NCI-H1417 (cell line): ENCODE measurements around the gene PARD3.

Experiments used
- DNase-seq, 3 experiments: peaks; one replicate each; lab custom pipeline; 2025; lab: John Stamatoyannopoulos, UW

The PARD3 gene

GRCh38 chr10:34348021-34348420 lies 467.1 kb downstream of the PARD3 start:
- DNase-seq, result no peak

GRCh38 chr10:34347131-34347530 lies 468.0 kb downstream of the PARD3 start:
- no peak for DNase-seq

GRCh38 chr10:34346516-34347100 lies 468.5 kb downstream of the PARD3 start:
- DNase-seq, result no peak

DNA sequence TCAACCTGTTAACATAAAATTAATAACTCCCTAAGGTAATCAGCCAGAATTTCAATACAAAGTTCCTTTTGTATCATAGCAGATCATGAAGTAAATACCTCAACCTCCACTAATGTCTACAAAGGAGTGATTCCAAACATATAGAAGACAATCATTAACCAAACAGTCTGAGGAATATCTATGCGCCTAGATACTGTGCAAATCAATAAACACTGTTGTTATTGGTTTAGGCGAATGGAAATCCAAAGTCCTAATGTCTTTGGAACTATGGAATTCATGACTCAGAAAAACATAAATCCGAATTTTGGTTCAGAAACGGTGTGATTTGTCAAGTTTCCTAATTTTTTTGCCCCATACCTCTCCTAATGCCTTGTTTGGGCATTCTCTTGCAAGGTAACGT lies 469.7 kb downstream of the PARD3 start:
- DNase-seq, result no peak

DNA sequence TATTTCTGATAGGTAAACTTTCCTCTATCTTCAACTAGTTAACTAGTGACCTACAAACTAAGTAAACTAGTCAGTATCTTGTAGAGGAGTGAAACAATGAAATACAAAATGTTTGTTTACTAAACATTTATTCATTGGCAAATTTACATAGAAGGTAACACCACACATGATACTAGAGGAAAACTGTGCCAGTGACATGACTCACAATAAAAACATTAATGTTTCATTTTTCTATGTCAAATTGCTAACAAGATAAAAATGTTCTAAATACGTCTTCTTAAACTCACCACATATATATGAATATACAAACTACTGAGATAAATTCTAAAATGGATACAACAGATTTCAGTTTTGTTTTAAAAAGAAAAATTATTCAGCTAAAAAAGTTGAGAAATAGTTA lies 471.3 kb downstream of the PARD3 start:
- DNase-seq, result no peak

- peak in 2 of 3 experiments; percentile 1 to 71 for DNase-seq
These were observed 473.6 kb downstream of the PARD3 start for GRCh38 chr10:34341473-34341872.

DNA sequence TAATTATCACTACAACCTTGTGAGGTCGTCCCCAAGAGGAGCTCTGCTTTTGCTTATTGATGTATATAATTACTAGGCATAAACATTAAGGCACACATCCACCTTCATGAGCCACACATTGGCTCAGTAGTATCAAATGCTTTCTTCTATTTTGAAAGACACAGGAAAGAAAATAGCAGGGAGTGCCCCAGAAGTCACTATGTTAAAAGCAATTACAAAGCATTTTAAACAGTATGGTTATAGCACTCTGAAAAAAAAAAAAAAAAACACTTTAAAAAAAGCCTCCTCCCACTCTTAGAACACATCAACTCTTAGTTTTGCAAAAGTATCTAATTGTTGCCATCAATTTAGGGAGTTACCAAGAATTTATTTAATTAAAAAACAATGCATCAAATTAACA lies 474.2 kb downstream of the PARD3 start:
- DNase-seq, result peak in 2 of 3 experiments; percentile 17 to 75

- DNase-seq, result no peak
These were observed 475.1 kb downstream of the PARD3 start for GRCh38 chr10:34339816-34340553.

GRCh38 chr10:34337917-34338316 lies 477.2 kb downstream of the PARD3 start:
- no peak for DNase-seq

- no peak for DNase-seq
These were observed 479.0 kb downstream of the PARD3 start for GRCh38 chr10:34335960-34336690.

GRCh38 chr10:34334908-34335307 lies 480.2 kb downstream of the PARD3 start:
- DNase-seq, result no peak

- no peak for DNase-seq
These were observed 481.6 kb downstream of the PARD3 start for GRCh38 chr10:34333513-34333912.

DNA sequence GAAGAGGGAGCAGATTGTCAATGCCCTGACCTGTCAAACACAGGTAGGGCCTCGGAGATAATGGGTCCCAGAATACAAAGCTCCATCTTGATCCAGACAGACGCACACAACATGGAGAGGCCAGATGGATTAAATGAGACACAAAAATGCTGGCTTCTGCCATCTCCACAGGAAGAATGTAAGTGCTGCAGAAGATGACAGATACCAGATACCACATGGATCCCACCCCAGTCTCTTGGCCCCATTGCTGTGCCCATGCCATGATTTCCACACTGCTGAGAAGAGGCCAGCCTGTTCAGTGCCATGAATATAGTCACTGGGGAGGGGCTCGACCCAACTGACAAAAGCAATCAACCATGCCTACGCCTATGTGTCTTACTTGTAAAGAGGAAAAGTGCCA lies 487.9 kb downstream of the PARD3 start:
- no peak for DNase-seq

DNA sequence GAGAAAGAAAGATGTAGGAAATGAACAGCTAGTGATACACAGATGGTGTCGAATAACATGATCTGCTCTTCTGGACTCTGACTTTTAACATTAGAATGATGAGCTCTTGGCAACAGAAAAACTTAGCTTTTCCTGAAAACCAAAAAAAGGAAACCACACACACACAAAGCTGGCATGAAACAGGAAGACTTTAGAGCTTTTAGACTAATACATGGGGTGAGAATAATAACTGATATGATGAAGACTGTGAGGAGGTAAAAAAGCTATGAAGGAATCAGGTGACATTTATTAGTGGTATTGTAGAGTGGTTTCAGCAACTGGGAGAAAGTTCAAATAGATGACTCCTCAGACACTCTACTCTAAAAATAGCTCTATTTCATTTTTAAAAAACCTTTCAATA lies 491.9 kb downstream of the PARD3 start:
- no peak for DNase-seq

- DNase-seq, result peak in 1 of 3 experiments; percentile 77
These were observed 494.8 kb downstream of the PARD3 start for GRCh38 chr10:34320265-34320664.

- peak; percentile 62 to 96 (median 78) for DNase-seq
These were observed 495.8 kb downstream of the PARD3 start for GRCh38 chr10:34319197-34319846.

- no peak for DNase-seq
These were observed 498.9 kb downstream of the PARD3 start for GRCh38 chr10:34316154-34316553.

GRCh38 chr10:34314457-34314856 lies 500.6 kb downstream of the PARD3 start:
- no peak for DNase-seq

DNA sequence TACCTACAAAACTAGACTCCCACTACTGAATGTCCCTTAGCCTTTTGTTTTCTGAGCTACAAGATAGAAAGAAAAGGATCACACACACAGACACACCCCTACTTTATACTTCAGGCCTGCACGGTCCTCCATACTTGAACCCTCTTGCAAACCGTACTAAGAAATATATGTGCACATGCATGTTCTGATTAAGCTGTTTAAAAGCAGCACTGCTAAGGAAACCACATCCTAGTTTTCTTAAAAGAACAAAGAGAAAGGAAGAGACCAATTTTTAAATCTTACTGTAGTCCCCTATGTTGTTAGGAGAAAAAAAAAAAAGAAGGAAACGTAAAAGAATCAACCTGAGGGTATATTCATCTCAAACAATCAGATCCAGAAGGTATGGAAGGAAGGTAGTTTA lies 501.2 kb downstream of the PARD3 start:
- no peak for DNase-seq

DNA sequence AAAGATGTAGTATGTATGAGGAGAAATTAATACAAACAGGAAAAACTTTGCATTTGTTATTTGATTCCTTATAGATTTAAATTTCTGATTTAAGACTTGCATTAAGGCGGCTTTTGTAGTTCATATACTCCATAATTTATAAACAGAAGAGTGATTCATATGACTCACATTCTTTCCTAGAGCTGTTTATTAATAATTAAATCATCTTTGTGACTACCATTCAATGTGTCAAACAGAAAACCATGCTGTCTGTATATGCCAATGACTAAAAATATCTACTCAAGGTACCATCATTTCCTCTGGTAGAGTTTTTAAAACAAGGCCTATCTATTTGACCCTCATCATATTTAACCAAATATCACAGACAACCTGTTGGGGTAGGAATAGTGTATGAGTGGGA lies 501.7 kb downstream of the PARD3 start:
- DNase-seq, result no peak

GRCh38 chr10:34311679-34312078 lies 503.4 kb downstream of the PARD3 start:
- DNase-seq, result no peak

DNA sequence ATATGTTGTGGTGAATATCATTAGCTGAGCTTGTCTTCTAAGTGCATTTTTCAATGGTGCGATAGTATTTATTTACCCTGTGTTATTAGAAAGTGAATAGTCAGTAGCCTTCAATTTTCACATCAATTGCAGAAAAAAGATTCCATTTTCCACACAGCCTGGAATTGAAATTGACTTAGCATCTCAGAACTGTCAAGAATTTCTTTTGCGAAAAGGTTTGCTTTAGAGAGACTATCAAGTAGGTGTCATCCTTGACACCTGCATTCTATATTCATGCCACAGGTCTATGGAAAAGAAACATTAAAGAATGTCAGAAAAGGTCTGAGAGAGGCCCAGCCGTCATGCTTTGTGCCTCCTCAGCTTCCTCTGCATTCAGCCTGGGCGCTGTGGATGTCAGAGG lies 504.9 kb downstream of the PARD3 start:
- no peak for DNase-seq

DNA sequence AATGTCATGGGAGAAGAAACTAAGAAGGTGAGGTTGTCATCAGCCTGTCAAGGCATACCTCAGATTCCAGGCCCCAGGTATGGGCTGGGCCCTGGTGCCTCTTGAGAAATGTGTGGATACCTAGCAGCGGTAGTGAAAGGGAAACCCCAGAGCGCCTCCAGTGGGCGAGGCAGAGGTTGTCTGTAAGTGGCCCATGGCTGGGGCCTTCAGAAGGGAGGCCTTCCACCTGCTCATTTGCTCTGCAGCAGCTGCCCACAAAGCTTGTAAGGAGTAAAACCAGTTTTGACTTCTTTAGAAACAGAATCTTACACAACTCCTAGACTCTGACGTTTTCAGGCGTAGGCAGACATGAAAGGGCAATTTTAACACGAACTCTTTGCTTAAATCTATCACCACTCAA lies 509.9 kb downstream of the PARD3 start:
- no peak for DNase-seq
